A673 (cell line): ENCODE measurements around the gene RMP24.
A peak's percentile ranks its signal among the peaks of the same experiment; 100 is the strongest.

ENCODE experiments used
- BruUV-seq: library from RNA; stranded (reverse); fragments of 400-500 nt; replicated peaks from 2 replicates; lab custom pipeline; 2021; lab: Mats Ljungman, UMichigan
- CTCF ChIA-PET: fragments of 300-600 bp; sonication (Branson Sonifier 250); formaldehyde crosslinking; loops from one replicate; lab custom pipeline; 2022; ENCODE audit warnings: antibody characterized with exemption; lab: Charles Lee
- POLR2A ChIA-PET: fragments of 300-600 bp; sonication (Branson Sonifier 250); formaldehyde crosslinking; loops from one replicate; lab custom pipeline; 2022; ENCODE audit warnings: antibody characterized with exemption; ENCODE audit not compliant: low non-redundant PET; lab: Charles Lee
- DNase-seq: peaks from one replicate; pipeline ENCODE4 v3.0.0-alpha.2; 2015; ENCODE audit warnings: low spot score
- H3K27ac ChIP-seq: fragments of 200-600 bp; sonication (generic); 2 replicates; pipeline ENCODE4 v1.5.1; 2016; ENCODE audit warnings: mixed run types, low read depth, mild to moderate bottlenecking, mixed read lengths, antibody characterized with exemption, low read length; ENCODE audit not compliant: poor library complexity, severe bottlenecking
- H3K27me3 ChIP-seq: fragments of 200-600 bp; sonication (generic); replicated peaks from 2 replicates; pipeline ENCODE4 v1.6.1; 2017; ENCODE audit warnings: mixed run types, low read depth, mild to moderate bottlenecking, mixed read lengths, antibody characterized with exemption, low read length; ENCODE audit not compliant: insufficient read depth, poor library complexity
- H3K36me3 ChIP-seq: fragments of 200-600 bp; sonication (generic); 2 replicates; pipeline ENCODE4 v1.6.1; 2016; ENCODE audit warnings: mixed run types, mild to moderate bottlenecking, mixed read lengths, antibody characterized with exemption, low read length; ENCODE audit not compliant: insufficient read depth, poor library complexity, severe bottlenecking
- H3K4me1 ChIP-seq: fragments of 200-600 bp; sonication (generic); 2 replicates; pipeline ENCODE4 v1.6.1; 2017; ENCODE audit warnings: mixed run types, mild to moderate bottlenecking, mixed read lengths, antibody characterized with exemption, low read length; ENCODE audit not compliant: insufficient read depth, poor library complexity, severe bottlenecking
- H3K4me3 ChIP-seq: fragments of 200-600 bp; sonication (generic); 2 replicates; pipeline ENCODE4 v1.5.1; 2016; ENCODE audit warnings: low read depth, mixed run types, mild to moderate bottlenecking, mixed read lengths, low read length; ENCODE audit not compliant: poor library complexity, severe bottlenecking
- H3K9me3 ChIP-seq: fragments of 200-600 bp; sonication (generic); 2 replicates; pipeline ENCODE4 v1.6.1; 2016; ENCODE audit warnings: mixed run types, low read depth, mild to moderate bottlenecking, mixed read lengths, antibody characterized with exemption, low read length; ENCODE audit not compliant: poor library complexity, severe bottlenecking
- EZH2 ChIP-seq: fragments of 200-600 bp; sonication (generic); IDR thresholded peaks from 2 replicates; pipeline ENCODE4 v1.6.1; 2017; ENCODE audit warnings: borderline replicate concordance, low read depth, mild to moderate bottlenecking, mixed read lengths, antibody characterized with exemption, low read length; ENCODE audit not compliant: poor library complexity, severe bottlenecking
- intact Hi-C: fragments of 100-400 bp; cut with micrococcal nuclease; formaldehyde crosslinking; loops from one replicate; pipeline ENCODE4 v1.10.0; 2022; ENCODE audit not compliant: unreplicated experiment
- TF ChIP-seq, protein P1 (sequence below): fragments of 300-800, 200-600 bp; sonication (generic); conservative IDR thresholded peaks from 2 replicates; pipeline ENCODE4 v1.5.1; 2017; ENCODE audit warnings: low read depth, mild to moderate bottlenecking, antibody characterized with exemption, low read length, moderate library complexity, mixed read lengths

Gene RMP24

DNA sequence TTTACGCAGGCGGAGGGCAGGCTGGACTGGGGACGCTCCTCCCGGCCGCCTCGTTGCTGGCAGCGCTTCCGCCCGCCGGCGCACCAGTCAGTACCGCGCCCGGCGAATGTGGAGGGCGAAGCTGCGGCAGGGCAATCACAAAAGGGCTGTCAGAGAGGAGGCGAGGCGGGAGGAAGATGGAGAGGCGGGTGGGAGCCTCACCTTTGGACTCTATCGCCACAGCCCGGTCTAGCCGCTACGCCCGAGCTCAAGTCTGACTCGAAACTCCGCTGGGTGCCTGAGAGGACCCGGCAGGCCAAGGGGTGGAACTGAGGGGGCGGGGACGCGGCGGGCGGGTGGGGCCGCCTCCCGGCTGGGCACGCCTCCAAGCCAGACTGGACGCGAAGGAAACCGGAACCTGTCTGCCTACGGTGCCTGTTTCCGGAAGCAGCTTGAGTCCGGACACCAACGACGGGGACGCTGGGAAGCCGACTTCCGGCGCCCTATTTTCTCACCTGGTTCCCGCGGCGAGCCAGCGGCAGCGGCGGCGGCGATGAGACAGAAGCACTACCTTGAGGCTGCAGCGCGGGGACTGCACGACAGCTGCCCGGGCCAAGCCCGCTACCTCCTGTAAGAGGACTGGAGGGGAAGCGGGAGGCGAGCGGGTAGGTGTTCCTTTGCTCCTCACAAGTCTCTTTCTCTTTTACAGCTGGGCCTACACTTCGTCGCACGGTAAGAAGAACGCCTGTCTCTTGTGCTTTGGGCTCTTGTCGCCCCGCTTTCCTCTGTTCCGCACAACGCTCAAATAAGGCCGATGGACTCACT is at the start of gene RMP24:
Gene RMP24, plus strand, starts transcription at position 483 of the 804 bp plus-strand sequence.
- TF ChIP-seq, protein P1, sequence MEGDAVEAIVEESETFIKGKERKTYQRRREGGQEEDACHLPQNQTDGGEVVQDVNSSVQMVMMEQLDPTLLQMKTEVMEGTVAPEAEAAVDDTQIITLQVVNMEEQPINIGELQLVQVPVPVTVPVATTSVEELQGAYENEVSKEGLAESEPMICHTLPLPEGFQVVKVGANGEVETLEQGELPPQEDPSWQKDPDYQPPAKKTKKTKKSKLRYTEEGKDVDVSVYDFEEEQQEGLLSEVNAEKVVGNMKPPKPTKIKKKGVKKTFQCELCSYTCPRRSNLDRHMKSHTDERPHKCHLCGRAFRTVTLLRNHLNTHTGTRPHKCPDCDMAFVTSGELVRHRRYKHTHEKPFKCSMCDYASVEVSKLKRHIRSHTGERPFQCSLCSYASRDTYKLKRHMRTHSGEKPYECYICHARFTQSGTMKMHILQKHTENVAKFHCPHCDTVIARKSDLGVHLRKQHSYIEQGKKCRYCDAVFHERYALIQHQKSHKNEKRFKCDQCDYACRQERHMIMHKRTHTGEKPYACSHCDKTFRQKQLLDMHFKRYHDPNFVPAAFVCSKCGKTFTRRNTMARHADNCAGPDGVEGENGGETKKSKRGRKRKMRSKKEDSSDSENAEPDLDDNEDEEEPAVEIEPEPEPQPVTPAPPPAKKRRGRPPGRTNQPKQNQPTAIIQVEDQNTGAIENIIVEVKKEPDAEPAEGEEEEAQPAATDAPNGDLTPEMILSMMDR, result no peak
- no peak for TF ChIP-seq EZH2
- Histone ChIP-seq H3K4me1 (no peaks in the 10 kb centered on the region), H3K36me3 (peaks cover 30% of the 10 kb centered on the region), H3K27me3 (no peaks in the 10 kb centered on the region), H3K9me3 (no peaks in the 10 kb centered on the region), H3K27ac (peak within 1 kb of the TSS; percentile 83), H3K4me3 (peak within 1 kb of the TSS; percentile 96)
- DNase-seq, result peak; percentile 96
- CTCF ChIA-PET, result no interaction called here
- POLR2A ChIA-PET, result no interaction called here
- intact Hi-C loops, result no loop called here
- no TSS peak for BruUV-seq

DNA sequence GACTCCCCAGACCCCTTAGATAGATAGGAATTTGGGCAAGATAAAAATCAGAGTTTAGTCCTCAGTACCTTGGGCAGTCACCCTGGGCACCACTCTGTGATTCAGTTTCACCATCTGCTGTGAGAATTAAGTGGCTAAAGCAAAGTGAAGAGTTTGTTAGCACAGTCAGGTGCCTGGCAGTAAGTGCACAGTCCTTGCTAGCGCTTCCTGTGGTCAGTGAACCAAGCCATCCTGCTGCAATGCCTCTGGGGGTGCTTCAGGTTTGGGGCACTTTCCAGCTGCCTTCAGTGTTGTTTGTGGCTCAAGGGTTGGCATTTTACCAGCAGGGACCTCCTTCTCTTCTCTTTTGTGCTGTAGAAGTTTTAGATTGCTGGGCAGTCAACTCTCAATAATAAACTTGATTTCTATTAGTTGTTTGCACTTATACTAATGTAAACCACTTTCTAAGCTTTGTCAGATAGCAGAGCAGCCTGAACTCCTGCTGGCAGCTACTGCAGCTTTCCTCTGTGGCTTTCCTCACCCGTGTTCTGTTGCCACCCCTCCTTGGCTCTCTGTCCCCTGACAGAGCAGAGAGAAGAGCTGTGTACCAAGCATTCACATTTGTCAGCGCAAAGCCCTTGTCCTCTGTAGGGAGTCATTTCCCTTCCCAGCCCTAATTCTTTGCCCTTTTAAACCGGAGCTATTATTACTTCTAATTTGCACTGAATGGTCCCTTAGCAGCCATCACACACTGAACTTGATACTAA is 48.4 kb upstream of the RMP24 start:
- POLR2A ChIA-PET, result no interaction called here
- intact Hi-C loops, result no loop called here
- DNase-seq, result no peak
- Histone ChIP-seq H3K4me3 (no peak overlapping the region), H3K4me1 (no peaks in the 10 kb centered on the region), H3K27me3 (peaks cover 41% of the 10 kb centered on the region), H3K27ac (no peak overlapping the region), H3K36me3 (no peaks in the 10 kb centered on the region), H3K9me3 (no peaks in the 10 kb centered on the region)
- CTCF ChIA-PET, result no interaction called here
- no peak for TF ChIP-seq EZH2
- TF ChIP-seq, protein P1, result no peak
- no TSS peak for BruUV-seq

DNA sequence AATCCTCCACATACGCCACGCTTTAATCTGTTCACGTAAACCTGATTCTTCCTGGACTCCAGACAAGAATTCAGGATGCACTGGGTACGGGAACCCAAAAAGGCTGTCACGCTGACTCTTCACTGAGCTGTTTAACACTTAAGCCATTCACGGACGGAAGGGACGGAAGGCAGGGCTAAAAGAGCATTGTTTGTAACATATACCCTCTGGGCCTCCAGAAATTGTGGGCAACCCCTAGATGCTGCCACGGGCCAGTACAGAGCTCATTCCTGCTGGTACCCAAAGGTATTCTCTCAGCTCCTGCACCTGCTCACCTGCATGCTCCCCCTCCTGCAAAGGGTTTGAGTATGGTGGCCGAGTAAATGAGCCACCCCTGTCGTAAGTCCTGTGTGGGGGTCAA is 45.6 kb upstream of the RMP24 start:
- no peaks in the 10 kb centered on the region for H3K36me3 ChIP-seq
- peaks cover 35% of the 10 kb centered on the region for H3K27me3 ChIP-seq
- intact Hi-C loops, result no loop called here
- ChIA-PET CTCF (no interaction called here), POLR2A (no interaction called here)
- H3K4me1 ChIP-seq, result no peaks in the 10 kb centered on the region
- no peak overlapping the region for H3K27ac ChIP-seq
- BruUV-seq, result no TSS peak
- DNase-seq, result no peak
- no peaks in the 10 kb centered on the region for H3K9me3 ChIP-seq
- TF ChIP-seq, protein P1, result no peak
- no peak for TF ChIP-seq EZH2
- no peak overlapping the region for H3K4me3 ChIP-seq
